Mononuclear cell (primary cell): ENCODE data around the gene HOXA10. TPM values are rescaled to one million over a fixed set of nuclear protein-coding genes. Genes with fewer than 3 reads are reported as not detected.
A peak's percentile ranks its signal among the peaks of the same experiment; 100 is the strongest.

Experiments
- H3K27me3 ChIP-seq: 2 replicates; pipeline ENCODE4 v1.6.0; 2011; ENCODE audit warnings: low read length, control low read depth; ENCODE audit not compliant: insufficient read depth
- H3K4me1 ChIP-seq: 2 replicates; pipeline ENCODE4 v1.5.1; 2011; ENCODE audit warnings: mild to moderate bottlenecking, low read length, control low read depth; ENCODE audit not compliant: insufficient read depth
- H3K4me3 ChIP-seq: 2 replicates; pipeline ENCODE4 v1.5.1; 2011; ENCODE audit warnings: mild to moderate bottlenecking, low read length, moderate library complexity
- H3K9me3 ChIP-seq: 2 replicates; pipeline ENCODE4 v1.5.1; 2011; ENCODE audit warnings: low read depth, mild to moderate bottlenecking, control low read depth, low read length
- total RNA-seq: library from RNA; depleted of rRNA; stranded (reverse); fragments of >200 nt; gene quantifications from one replicate; pipeline ENCODE4 v1.2.3, GENCODE V29; 2012

Gene HOXA10
- total RNA-seq, 1 donor: 0.63 TPM

DNA sequence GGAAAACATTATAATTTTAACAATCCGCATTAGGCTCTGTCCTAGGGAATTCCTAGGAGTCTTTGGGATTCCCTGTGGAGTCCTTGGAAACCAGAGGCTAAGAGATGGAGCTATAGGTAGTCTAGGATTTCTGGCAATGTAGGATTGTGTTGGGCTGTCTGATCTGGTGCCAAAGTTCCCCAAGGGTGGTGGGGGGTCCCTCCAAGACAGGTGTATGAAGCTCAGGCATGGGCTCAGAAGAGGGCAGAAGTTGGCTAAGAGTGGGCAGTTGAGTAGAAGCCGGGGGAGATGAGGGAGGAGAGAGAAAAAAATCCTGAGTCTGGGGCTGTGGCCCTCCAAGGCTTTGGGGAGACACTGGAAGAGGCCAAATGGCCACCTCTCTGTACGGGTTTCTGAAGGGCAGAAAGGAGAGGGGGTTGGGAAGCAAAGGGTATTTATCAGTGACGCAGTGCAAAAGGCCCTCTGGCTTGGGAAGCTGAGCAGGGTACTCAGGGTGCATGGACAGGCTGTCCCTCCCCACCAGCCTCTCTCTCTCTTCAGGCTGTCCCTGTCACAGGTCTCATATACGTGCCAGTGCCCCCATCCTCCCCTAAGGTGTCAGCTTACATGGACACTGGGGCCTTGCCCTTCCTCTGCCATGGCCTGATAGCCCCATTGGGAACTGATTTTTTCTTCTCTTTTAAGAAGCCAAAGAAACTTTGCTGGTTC lies 27.5 kb downstream of the HOXA10 start:
- no peak overlapping the region for H3K4me3 ChIP-seq
- H3K4me1 ChIP-seq: peaks cover 30% of the 10 kb centered on the region
- H3K9me3 ChIP-seq: no peaks in the 10 kb centered on the region
- peaks cover 72% of the 10 kb centered on the region for H3K27me3 ChIP-seq

DNA sequence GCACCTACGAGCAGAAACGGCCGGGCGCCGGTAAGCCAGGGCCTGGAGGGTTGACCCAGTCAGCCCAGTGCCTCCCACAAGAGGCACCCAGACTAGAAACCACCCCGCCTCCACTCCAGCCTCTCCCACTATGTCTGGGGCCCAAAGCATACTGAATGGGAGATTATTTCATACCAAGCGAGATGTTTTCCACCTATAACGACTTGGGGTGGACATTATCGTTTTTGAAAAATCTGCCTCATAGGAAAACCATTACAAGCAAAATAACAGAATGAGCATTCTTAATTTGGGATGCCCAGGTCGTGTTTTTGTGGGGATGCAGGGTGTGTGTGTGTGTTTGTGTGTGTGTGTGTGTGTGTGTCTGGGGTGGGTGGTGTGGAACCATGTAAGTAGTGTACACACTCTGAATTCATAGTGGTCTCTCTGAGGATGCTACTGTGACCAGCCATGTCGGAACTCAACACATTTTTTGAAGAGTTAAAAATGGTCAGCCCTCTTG lies 28.2 kb downstream of the HOXA10 start:
- Histone ChIP-seq H3K9me3 (no peaks in the 10 kb centered on the region), H3K4me1 (peaks cover 23% of the 10 kb centered on the region), H3K4me3 (no peak overlapping the region), H3K27me3 (peaks cover 65% of the 10 kb centered on the region)

DNA sequence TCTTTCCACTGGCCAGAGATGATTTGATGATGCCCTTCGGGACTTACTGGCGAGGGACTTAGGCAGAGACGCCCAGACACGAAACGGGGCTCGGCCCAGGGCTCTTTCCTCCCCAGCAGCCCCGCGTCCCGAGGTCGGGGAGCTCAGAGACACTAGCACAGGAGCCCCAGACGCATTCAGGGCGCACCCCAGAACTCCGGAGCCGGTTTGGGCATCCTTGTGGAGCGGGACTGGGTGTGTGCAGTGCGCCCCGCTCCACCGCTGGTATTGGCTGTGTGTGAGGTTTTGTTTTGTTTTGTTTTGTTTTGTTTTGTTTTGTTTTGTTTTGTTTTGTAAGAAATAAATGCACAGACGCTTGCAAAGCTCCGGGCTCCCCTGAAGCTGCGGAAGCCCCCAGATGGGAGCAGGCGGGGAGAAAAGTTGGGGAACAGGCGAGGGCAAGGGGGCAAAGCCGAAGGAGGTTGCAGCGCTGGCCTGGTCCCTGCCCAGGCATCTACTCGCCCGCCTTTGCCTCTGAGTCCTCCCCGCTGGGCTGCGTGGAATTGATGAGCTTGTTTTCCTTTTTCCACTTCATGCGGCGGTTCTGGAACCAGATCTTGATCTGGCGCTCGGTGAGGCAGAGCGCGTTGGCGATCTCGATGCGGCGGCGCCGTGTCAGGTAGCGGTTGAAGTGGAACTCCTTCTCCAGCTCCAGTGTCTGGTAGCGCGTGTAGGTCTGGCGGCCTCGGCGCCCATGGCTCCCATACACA lies 28.8 kb downstream of the HOXA10 start:
- Histone ChIP-seq H3K4me3 (no peak overlapping the region), H3K4me1 (peaks cover 17% of the 10 kb centered on the region), H3K9me3 (no peaks in the 10 kb centered on the region), H3K27me3 (peaks cover 59% of the 10 kb centered on the region)

GRCh38 chr7:27144781-27145164 lies 29.3 kb downstream of the HOXA10 start:
- Histone ChIP-seq H3K27me3 (peaks cover 53% of the 10 kb centered on the region), H3K4me1 (peaks cover 15% of the 10 kb centered on the region), H3K9me3 (no peaks in the 10 kb centered on the region), H3K4me3 (no peak overlapping the region)

GRCh38 chr7:27143950-27144780 lies 30.0 kb downstream of the HOXA10 start:
- Histone ChIP-seq H3K27me3 (peaks cover 47% of the 10 kb centered on the region), H3K9me3 (no peaks in the 10 kb centered on the region), H3K4me3 (no peak overlapping the region), H3K4me1 (peaks cover 15% of the 10 kb centered on the region)

GRCh38 chr7:27143023-27143949 lies 30.8 kb downstream of the HOXA10 start, which contains the start of gene HOXA5:
HOXA5 (minus strand) TSS chr7:27143681; CDS start chr7:27143607, 74 bp downstream.
- Histone ChIP-seq H3K4me1 (peaks cover 11% of the 10 kb centered on the region), H3K27me3 (peaks cover 38% of the 10 kb centered on the region), H3K4me3 (peak within 1 kb of the TSS; percentile 20), H3K9me3 (no peaks in the 10 kb centered on the region)

GRCh38 chr7:27142580-27143022 lies 31.5 kb downstream of the HOXA10 start:
- Histone ChIP-seq H3K27me3 (peaks cover 35% of the 10 kb centered on the region), H3K4me3 (no peak overlapping the region), H3K4me1 (peaks cover 5% of the 10 kb centered on the region), H3K9me3 (no peaks in the 10 kb centered on the region)

GRCh38 chr7:27141923-27142579 lies 32.1 kb downstream of the HOXA10 start:
- Histone ChIP-seq H3K27me3 (peaks cover 35% of the 10 kb centered on the region), H3K4me3 (no peak overlapping the region), H3K9me3 (no peaks in the 10 kb centered on the region), H3K4me1 (peaks cover 3% of the 10 kb centered on the region)

DNA sequence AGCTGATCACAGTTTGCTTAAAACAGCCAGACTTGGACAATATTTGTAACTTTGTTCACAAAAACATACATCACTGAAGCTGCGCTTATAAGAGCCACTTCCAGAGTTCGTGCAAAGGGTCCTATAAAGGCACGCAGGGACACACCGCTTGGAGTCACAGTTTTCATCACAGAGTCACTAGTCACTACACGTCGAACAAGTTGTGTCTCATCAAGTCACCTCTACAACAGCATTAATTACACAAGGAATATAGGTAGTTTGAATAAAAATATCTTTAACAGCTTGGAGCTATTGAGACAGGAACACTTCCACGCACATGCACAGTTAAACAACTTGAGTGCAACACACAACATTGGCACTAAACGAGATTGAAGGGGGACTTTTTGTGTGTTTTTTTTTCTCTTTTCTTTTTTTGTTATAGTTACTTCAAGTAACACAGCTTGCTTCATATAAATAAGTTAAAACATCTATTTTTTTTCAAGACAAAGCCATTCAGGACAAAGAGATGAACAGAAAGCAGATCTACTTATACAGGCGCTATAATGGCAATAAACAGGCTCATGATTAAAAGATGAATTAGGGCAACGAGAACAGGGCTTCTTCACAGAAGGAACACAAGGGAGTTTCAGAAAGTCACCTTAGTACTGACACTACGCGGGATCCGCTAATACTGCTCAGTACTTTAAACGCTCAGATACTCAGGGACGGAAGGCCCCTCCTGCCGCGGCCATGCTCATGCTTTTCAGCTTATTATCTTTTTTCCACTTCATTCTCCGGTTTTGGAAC lies 32.8 kb downstream of the HOXA10 start:
- Histone ChIP-seq H3K9me3 (no peaks in the 10 kb centered on the region), H3K4me1 (peaks cover 9% of the 10 kb centered on the region), H3K4me3 (no peak overlapping the region), H3K27me3 (peaks cover 35% of the 10 kb centered on the region)

DNA sequence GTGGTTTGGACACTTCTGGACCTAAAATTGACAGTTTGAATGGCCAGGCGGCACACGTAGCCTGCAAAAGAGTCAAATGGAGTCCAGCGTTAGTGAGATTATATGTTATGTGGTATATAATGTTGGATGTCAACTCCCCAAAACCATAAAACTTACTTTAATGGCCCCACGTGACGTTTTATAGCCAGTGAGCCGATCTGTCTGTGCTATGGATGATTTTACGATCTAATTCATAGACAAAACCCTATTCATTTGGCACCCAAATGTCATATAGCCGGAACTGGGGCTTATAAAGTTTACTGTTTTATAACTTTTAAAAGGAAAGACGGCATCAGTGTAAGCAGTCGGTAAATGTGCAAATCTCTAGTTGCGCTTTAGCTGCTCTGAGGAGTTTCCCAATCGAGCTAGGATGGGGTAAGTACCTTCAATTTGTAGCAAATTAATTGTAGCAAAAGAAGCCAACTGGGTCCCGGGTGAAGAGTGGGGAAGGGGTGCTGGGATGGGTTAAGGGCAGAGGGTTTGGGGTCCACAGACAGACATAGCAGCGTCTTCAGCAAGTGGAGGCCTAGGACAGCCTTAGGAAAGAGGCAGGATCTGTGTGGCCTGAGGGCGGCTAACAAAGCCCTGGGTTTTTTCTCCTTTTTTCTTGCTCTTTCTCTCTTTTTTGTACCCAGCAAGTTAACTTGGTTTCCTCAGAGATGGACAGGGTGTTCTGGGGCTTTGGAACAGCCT lies 33.8 kb downstream of the HOXA10 start:
- peaks cover 36% of the 10 kb centered on the region for H3K27me3 ChIP-seq
- H3K4me3 ChIP-seq: no peak overlapping the region
- no peaks in the 10 kb centered on the region for H3K9me3 ChIP-seq
- peaks cover 9% of the 10 kb centered on the region for H3K4me1 ChIP-seq

GRCh38 chr7:27139334-27140125 lies 34.6 kb downstream of the HOXA10 start:
- Histone ChIP-seq H3K27me3 (peaks cover 35% of the 10 kb centered on the region), H3K9me3 (no peaks in the 10 kb centered on the region)

GRCh38 chr7:27138985-27139333 lies 35.2 kb downstream of the HOXA10 start:
- Histone ChIP-seq H3K4me1 (peaks cover 16% of the 10 kb centered on the region), H3K9me3 (no peaks in the 10 kb centered on the region), H3K4me3 (no peak overlapping the region), H3K27me3 (peaks cover 32% of the 10 kb centered on the region)

More at GRCh38 chr7:27139334-27140125, 34.6 kb downstream of the HOXA10 start:
- Histone ChIP-seq H3K4me3 (no peak overlapping the region), H3K4me1 (peaks cover 13% of the 10 kb centered on the region)
